HG02642 (cell line): ENCODE measurements around the gene RAP1GAP2.
"Not testable (repeated sequence)": the region's sequence is repeated elsewhere in the genome, so short reads cannot be mapped to it uniquely, and the experiment has no call there.

Source experiments
- ATAC-seq: cut with Tn5 transposase; IDR thresholded peaks from one replicate; pipeline ENCODE4 v1.9.1; 2021; ENCODE audit warnings: mild to moderate bottlenecking; ENCODE audit not compliant: unreplicated experiment, poor library complexity

Gene RAP1GAP2

DNA sequence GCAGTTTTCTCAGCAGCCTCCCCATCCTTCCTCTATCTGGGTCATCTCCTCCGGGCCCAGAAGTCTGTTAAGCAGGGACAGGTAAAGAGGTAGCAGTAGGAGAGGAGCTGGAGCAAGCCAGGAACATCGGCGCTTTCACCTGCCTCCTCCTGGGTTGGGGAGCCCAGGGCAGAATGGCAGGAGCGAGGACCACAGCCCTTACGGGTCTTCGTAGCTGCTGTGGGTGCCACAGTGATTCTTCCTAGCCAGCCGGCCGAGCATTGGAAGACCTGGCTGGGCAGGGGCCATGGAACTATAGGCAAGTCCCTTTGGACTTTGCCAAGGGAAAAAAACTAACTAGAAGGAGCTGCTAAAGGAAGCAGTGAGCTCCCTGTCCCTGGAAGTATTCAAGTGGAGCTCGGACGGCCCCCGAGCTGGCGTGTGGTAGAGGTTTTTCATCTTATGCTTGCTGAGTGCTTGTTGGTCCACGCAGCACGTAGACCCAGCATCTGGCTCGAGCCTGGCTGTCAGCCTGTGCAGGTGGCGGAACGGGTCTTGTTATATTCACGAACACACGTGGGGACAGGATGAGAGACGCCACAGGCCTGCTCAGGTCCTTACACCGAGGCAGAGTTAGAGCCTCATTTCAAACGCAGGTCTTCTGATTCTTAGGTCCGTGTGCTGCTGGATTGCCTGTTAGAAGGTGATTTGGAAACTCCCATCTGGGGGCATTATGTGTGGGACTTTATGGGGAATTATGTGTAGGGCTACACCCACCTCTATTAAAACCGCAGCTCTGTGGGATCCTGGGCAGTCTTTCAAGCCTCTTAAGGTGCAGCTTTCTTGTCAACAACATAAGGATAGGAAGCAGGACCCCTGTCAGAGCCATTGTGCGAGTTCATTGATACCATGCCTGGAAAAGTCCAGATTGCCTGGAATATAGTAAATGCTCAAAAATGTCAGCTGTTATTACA, 212.4 kb downstream of the RAP1GAP2 start:
- ATAC-seq: no peak

DNA sequence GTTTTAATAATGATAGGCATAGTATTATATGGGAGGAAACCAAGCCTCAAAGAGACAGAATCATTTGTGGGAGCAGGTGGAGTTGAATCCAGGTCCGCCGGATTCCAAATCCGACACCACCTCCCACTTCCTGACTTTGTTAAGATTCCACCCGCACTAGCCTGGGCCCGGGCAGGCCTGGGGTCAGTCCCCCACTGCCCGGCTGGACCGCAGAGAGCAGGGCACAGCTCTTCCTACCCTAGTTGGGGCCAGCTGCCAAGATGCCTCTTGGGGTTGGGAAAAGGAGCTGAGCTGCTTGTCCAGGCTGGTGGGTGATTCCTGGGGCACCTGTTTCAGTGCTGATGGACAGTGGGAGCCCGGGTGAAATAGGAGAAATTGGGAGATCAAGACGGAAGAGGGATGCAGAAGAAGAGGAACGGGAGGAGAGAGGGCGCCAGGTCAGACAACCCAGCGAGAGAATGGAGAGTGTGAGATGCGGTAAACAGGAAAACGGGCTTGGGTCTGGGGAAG, 213.2 kb downstream of the RAP1GAP2 start:
- ATAC-seq: no peak

DNA sequence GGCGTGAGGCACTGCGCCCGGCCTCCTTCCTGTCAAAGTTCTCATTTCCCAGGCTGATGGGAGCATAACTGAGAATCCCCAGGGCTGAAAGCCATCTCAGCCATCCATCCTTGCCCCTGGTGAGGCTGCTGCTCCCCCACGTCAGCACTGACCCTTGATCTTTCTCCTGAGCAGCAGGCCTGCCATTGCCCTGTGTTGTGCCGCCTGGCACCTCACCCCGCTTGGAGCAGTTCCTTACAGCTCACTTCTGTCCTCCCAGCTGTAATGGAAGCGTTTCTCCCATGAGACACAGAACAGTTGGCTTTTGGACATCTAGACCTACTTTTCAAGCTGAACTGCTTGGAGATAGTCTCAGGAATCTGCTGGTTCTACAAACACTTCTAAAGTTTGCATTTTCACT, 215.7 kb downstream of the RAP1GAP2 start:
- no peak for ATAC-seq

DNA sequence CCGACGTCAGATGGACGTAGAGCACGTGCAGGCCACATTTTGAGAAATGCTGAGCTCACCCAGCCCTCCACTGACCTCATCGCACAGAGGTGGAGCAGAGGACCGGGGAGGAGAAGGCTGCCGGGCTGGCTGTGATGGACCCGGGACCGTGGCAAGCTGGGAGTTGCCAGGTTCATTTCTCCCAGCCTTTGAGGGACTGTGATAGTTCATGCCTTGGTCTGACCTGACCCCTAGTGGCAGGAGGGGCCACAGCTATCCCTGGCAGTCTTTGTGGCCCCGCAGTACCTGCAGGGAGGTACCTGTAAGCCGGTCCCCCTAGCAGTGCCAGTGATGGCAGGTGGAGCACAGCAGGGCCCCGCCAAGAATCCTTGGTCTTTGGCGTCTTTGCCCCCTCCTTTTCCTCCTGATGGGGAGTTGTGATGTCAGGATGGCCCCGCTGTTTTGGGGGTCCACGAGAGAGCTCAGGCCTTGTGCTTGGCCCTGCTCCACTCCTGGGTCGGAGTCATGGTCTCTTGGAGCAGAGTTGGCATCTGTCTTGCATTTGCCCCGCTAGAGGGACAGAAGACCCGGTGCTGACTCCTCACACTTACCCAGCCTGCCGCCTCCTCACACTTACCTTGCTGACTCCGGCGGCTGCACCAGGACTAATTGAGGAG, 216.8 kb downstream of the RAP1GAP2 start:
- ATAC-seq: no peak

DNA sequence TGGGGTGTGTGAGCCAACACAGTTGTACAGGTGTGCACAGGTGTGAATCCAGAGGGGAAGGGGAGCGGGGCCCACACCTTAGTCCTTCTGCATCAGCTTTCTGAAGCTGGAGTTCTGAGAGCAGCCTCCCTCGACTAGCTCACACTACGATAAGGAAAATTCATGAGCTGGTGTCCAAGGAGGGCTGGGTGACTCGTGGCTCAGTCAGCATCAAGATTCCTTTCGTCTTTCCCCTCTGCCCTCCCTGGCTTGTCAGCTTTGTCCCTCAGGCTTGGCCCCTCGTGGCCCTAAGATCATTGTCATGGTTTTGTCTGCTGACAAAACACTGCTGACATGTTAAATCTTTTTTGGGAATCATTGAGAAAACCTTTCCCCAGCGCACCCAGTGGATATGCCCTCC, 219.7 kb downstream of the RAP1GAP2 start:
- no peak for ATAC-seq

DNA sequence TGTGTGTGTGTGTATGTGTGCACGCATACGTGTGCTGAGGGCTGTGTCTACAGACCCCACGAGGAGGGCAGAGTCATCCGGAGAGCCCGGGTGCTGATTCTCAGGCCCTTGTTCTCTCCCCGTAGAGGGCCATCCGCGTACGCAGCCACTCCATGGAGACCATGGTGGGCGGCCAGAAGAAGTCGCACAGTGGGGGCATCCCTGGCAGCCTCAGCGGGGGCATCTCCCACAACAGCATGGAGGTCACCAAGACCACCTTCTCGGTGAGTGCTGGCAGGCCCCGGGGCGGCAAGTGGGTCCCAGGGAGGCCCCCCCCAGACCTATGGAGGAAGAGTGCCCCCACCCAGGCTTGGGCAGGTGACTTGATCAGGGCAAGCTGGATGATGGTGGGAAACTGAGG, 221.7 kb downstream of the RAP1GAP2 start:
- ATAC-seq: no peak

DNA sequence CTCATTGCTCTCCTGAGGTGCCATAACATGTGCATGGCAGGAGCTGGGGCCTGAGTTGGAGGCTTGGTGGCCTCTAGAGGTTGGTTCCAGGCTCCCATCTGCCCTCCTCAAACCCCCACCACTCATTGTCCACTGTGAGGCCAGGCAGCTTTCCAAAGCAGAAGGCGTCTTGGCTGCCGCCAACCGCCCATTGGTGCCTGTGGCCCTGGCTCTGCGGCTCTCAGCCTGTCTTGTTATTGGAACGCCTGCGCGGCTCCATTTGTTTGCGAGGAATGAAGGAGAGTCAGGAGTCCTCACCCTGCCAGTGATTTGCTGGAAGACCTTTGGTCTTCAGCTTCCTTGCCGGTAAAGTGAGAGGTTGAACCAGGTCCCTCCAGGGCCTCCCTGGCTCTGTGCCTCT, 223.5 kb downstream of the RAP1GAP2 start:
- no peak for ATAC-seq

DNA sequence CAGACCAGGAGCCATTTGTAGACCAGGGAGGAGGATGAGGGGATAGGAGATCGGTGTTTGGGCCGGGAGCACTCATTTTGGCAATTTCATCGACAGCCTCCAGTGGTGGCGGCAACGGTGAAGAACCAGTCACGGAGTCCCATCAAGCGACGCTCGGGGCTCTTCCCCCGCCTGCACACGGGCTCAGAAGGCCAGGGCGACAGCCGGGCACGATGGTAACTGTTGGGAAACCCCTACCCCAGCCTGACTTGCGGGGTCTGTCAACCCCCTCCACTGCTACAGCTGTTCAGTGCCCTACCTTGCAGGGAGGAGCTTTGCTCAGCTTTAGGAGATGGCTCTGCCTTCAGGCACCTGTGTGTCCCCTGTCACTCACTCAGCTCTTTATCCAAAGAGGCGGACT, 224.1 kb downstream of the RAP1GAP2 start:
- ATAC-seq: no peak

DNA sequence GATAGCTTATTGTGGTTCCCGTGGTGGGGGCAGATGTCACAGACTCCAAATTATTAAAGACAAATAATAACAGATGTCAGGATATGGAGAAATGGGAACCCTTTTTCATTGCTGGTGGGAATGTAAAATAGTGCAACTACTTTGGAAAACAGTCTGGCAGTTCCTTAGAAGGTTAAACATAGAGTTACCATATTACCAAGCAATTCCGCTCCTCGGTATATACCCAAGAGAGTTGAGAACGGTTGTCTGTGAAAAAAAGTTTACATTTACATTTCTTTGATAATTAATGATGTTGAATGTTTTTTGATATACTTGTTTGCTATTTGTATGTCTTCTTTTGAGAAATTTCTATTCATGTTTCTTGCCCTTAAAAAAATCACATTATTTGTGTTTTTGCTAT, 226.0 kb downstream of the RAP1GAP2 start:
- ATAC-seq: no peak

DNA sequence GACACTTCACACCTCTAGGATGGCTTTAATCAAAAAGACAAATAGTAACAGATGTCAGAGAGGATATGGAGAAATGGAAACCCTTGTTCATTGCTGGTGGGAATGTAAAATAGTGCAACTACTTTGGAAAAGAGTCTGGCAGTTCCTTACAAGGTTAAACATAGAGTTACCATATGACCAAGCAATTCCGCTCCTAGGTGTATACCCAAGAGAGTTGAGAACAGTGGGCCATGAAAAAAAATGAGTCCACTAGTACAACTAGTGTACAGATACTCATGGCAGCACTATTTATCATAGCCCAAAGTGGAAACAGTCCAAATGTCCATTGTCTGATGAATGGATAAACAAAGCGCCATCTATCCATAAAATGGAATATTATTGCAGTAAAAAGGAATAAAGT, 228.1 kb downstream of the RAP1GAP2 start:
- no peak for ATAC-seq

DNA sequence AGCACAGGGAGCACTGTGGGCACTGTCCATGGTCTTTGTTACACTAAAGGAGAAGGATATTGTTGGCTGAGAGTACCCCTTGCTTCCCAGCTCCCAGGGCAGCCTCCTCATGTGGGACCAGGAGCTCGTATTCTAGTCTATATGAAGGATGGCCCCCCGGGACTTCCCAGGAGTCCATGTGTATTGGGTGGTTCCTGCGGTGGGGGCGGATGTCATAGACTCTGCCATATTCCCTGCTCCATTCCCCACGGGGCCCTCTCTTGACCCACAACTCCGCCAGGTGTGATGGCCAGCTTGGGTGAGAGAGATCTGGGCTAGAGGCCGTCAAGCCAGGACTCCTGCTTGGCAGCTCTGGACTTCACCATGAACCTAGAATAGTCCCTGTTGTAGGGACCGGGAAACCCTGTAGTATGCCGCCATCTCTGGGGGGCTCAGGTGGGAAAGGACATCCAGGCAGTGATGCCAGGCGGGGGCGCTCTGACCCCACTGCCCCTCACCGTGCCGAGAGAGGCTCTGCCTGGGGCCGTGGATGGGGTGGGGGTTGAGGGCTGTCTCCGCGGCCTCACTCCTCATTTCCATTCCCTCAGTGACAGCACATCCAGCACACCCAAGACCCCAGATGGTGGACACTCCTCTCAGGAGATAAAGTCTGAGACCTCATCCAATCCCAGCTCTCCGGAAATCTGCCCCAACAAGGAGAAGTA, 229.3 kb downstream of the RAP1GAP2 start:
- no peak for ATAC-seq

DNA sequence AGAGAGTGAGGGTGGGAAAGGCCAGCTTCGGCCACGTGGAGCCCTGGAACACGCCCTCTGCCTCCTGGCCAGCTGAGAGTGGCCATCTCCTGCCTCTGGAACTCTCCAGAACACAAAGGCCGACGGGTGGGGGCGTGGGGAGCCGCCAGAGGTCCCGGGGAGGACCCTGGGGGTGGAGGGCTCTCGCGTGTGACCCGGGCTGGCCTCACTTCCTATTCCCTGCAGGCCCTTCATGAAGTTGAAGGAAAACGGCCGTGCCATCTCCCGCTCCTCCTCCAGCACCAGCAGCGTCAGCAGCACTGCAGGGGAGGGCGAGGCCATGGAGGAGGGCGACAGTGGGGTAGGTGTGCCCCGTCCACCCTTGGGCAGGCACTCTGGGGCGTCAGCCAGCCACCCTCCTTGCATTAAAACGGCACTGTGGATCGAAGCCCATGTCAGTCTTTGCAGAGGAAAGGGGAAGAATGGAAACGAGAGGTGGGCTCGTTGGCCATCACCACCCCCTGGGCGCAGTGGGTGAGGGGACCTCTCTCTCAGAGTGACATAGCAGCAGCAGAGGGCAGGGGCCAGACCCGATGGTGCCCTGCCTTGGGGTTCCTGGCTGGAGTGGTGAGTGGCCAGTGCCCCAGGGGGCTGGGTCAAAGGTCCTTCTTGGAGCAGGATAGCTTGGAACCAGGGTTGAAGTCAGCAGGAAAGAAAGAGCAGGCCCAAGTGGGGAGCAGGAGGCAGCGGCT, 230.1 kb downstream of the RAP1GAP2 start:
- ATAC-seq: no peak

DNA sequence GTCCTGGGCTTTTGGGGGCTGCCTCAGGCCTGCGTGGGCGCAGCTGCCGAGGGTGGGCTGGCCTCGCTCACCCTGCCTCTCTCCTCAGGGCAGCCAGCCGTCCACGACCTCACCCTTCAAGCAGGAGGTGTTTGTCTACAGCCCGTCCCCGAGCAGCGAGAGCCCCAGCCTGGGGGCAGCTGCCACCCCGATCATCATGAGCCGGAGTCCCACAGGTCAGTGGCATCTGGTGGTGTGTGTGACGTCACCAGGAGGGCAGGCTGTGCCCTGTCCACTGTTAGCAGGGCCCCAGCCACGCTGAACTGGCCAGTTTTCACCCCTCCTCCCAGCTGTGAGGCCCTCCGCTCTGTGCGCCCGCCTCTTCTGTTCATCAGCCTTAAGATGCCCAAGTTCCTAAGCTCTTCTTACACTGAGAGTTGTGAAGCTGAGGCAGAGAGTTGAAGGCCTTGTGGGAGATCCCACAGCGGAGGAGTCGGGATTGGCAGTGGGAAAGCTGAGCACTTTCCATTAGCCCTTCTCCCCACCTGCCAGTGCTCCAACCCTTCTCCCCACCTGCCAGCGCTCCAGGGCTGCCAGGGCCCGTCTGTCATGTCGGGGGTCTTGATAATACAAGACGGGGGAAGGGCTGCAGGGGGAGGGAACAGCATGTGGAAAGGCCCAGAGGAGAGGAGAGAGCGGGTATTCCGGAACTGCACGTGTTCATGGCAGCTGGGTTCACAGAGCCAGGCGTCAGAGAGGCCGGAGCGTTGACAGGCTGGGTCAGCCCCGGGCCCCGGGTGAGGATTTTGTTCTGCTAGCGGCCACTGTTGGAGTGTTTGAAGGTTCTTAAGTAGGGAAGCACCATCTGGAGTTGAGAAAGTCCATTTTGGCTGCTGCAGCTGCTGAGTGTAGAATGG, 230.9 kb downstream of the RAP1GAP2 start:
- no peak for ATAC-seq

DNA sequence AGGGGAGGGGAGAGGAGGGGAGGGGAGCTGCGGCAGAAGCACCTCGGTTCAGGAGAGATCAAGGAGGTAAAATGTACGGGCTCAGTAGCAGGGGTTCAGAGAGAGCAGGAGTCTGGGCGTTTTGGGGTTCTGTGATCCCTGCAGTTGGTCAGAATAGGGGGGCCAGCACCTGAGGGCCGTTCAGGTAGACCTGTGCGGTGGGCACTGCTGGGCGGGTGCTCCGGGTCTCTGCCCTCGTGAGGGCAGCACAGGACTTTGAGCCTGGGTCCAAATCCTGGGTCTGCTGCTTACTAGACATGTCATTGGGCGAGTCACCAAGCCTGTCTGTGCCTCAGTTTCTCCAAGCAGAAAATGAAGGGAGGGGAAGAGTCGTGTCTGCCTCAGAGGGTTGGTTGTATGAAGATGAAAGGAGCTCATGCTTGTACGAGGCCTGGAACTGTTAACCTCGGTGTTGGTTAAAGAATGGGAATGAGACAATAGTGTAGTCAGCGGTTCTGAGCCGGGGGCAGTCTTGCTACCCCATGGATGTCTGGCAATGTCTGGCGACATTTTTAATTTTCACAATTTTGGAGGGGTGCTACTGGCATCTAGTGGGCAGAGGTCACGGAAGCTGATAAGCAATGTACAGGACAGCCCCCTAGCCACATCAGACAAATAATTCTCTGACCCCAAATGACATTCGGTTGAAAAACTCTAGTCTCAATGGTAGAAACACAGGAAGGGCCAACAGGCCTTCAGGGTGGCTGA, 231.7 kb downstream of the RAP1GAP2 start:
- no peak for ATAC-seq

DNA sequence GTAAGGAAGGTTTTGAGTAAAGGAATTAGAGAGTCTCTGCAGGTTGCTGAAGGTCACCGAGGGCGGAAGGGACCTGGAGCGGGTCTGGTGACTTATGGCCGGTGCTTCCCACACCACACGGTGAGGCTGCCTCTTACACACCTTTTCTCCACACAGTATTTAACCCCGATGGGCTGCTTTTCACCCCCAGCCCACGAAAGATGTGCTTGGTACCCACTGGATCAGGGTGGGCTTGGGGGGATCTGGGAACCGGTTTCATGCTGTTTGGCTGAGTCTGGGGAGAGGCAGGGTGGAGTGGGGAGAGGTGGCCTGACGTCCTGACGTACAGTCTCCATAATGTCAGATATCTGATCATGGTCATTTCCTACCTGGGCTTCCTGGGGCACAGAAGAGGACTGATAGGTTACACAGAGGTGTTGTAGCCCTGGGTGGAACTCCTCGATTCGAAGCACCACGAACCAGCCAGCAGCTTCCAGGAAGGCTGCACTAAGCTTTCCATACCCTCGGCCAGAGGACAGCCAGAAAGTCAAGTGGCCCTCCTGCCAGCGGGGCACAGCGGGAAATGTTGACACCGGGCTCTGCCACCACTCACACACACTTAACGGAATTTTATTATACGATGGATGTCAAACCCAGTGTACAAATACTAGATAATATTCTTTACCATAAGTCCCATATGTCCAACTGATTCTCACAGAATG, 233.1 kb downstream of the RAP1GAP2 start:
- no peak for ATAC-seq

DNA sequence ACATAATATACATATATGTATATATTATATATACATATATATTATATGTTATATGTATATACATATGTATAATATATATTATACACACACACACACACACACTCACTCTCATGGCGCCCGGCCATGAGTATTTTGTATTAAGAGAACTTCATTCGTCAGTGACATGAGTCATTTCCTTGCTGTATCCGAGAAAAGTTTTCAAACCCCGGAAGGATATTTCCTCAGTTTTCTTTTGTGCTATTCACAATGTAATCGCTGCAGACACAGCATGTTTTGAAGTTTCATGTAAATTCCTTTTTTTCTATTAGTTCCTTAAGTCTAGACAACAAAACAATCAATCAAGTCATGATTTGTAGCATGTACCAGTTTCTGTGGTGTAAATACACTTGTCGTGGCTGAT, 233.9 kb downstream of the RAP1GAP2 start:
- ATAC-seq: no peak

DNA sequence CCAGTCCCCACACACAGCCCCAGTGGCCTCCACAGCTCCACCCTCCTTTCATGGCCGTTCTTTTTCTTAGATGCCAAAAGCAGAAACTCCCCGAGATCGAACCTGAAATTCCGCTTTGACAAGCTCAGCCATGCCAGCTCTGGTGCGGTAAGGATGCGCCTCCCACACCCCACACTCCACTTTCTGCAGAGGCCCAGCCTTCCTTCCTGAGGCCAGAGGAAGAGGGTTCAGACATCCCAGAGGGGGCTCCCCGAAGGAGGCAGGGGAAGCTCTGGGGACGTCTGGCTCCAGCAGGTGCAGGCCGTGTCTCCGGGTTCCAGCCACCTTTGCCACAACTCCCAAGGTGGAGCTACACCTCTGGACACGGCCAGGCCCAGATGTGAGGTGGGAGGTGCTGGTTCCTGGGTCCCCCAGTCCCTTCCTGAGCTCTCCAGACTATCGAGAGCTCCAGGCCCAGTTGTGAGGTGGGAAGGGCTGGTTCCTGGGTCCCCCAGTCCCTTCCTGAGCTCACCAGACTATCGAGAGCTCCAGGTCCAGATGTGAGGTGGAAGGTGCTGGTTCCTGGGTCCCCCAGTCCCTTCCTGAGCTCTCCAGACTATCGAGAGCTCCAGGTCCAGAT, 234.7 kb downstream of the RAP1GAP2 start:
- ATAC-seq: not testable (repeated sequence)
